ENCODE results near the gene ID1.

Gene ID1

DNA sequence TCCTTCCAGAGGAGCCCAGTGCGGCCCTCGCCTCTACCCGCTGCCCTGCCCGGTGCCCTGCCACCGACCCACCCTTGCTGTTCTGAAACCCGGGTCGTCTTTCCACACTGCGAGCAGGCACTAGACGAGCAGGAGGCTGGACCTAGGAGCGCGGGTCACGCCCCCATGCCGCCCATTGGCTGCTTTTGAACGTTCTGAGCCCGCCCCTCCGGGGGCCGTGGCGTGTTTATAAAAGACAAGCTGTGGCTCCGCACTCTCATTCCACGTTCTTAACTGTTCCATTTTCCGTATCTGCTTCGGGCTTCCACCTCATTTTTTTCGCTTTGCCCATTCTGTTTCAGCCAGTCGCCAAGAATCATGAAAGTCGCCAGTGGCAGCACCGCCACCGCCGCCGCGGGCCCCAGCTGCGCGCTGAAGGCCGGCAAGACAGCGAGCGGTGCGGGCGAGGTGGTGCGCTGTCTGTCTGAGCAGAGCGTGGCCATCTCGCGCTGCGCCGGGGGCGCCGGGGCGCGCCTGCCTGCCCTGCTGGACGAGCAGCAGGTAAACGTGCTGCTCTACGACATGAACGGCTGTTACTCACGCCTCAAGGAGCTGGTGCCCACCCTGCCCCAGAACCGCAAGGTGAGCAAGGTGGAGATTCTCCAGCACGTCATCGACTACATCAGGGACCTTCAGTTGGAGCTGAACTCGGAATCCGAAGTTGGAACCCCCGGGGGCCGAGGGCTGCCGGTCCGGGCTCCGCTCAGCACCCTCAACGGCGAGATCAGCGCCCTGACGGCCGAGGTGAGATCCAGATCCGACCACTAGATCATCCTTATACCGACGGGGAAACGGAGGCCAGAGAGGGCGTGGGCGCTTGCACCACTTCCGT, at the start of gene ID1:
Gene ID1 (plus strand): TSS at position 259 of the 871 bp plus-strand sequence. CDS start 99 bp downstream, at position 358.
- H3K4me3 ChIP-seq (ENCODE audit: low read depth, low read length): peak within 1 kb of the TSS; percentile 55
- TF ChIP-seq, protein P1, sequence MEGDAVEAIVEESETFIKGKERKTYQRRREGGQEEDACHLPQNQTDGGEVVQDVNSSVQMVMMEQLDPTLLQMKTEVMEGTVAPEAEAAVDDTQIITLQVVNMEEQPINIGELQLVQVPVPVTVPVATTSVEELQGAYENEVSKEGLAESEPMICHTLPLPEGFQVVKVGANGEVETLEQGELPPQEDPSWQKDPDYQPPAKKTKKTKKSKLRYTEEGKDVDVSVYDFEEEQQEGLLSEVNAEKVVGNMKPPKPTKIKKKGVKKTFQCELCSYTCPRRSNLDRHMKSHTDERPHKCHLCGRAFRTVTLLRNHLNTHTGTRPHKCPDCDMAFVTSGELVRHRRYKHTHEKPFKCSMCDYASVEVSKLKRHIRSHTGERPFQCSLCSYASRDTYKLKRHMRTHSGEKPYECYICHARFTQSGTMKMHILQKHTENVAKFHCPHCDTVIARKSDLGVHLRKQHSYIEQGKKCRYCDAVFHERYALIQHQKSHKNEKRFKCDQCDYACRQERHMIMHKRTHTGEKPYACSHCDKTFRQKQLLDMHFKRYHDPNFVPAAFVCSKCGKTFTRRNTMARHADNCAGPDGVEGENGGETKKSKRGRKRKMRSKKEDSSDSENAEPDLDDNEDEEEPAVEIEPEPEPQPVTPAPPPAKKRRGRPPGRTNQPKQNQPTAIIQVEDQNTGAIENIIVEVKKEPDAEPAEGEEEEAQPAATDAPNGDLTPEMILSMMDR (IDR thresholded peaks at IDR 0.05; ENCODE audit: borderline replicate concordance, insufficient read depth, low read depth, low read length): no peak

- no peak overlapping the region for H3K4me3 ChIP-seq (ENCODE audit: low read depth, low read length)
- TF ChIP-seq, protein P1 (IDR thresholded peaks at IDR 0.05; ENCODE audit: borderline replicate concordance, insufficient read depth, low read depth, low read length): no peak
Observed at GRCh38 chr20:31559704-31560093, 45.4 kb upstream of the ID1 start.

- TF ChIP-seq, protein P1 (IDR thresholded peaks at IDR 0.05; ENCODE audit: borderline replicate concordance, insufficient read depth, low read depth, low read length): peak; percentile 90
- H3K4me3 ChIP-seq (ENCODE audit: low read depth, low read length): no peak overlapping the region
Observed at GRCh38 chr20:31560094-31560745, 44.9 kb upstream of the ID1 start.

DNA sequence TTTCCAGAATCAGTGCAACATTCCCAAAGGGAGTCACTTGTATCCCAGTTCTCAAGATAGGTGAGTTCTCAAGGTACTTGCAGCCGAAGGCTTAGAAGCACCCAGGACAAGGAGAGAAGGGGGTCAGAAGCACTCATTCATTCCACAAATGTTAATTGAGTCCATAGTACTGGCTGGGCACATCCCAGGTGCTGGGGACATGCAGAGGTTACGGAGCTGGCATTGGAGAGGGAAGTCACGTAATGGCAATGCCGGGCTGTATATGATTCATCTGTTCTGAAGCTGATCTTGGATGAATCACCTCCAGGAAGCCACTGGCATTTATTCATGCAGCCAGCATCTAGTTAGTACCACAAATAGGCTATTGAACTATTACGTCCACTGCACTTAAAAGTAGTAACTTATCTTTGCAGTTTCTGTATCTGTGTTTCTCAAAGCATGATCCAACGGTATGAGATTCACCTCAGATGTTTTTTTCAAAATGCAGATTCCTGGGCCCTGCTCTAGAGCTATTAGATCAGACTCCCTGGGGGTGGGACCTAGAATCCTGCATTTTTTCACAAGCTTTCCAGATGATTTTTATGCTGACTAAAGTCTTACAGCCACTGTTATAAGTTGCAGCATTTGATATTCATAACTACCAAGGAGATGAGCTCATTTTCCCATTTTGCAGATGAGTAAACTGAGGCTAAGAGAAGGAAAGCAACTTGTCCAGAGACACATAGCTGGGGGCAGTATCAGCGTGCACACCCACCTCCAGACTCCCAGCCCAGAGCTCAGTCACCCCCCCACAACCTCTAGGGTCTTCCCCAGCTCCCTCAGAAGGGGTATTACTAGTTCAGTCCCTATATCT, 44.1 kb upstream of the ID1 start:
- no peak overlapping the region for H3K4me3 ChIP-seq (ENCODE audit: low read depth, low read length)
- TF ChIP-seq, protein P1 (IDR thresholded peaks at IDR 0.05; ENCODE audit: borderline replicate concordance, insufficient read depth, low read depth, low read length): no peak

DNA sequence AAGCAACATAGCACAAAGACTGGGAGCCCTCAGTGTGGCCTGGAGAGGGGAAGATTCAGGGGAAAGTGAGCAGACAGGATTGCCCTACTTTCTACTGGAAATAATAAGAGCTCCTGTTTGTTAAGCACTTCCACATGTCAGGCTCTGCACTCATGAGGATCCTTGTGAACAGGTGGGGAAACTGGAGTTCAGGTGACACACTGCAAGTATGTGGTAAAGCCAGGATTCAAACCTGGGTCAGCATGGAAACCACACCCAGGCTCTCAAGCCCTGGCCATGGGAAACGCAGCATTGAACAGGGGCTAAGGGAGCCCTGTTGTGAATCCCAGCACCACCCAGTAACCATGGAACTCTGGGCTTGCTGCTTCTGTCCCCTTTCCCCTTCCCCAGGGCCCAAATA, 42.8 kb upstream of the ID1 start:
- no peak overlapping the region for H3K4me3 ChIP-seq (ENCODE audit: low read depth, low read length)
- TF ChIP-seq, protein P1 (IDR thresholded peaks at IDR 0.05; ENCODE audit: borderline replicate concordance, insufficient read depth, low read depth, low read length): no peak

DNA sequence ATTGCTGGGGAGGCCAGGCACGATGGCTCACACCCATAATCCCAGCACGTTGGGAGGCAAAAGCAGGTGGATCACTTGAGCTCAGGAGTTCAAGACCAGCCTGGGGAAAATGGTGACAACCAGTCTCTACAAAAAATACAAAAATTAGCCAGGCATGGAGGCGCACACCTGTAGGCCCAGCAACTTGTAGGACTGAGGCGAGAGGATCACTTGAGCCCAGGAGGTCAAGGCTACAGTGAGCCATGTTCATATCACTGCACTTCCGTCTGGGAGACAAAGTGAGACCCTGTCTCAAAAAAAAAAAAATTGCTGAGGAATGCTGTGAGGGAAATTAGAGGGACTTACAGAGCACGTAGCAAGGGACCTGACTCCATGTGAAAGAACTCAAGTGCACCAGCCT, 40.8 kb upstream of the ID1 start:
- TF ChIP-seq, protein P1 (IDR thresholded peaks at IDR 0.05; ENCODE audit: borderline replicate concordance, insufficient read depth, low read depth, low read length): no peak
- no peak overlapping the region for H3K4me3 ChIP-seq (ENCODE audit: low read depth, low read length)

Measured in GM12875 (cell line).